IgD-negative memory B cell (primary cell): ENCODE data around the gene PUSL1. TPM values are rescaled to one million over a fixed set of nuclear protein-coding genes. Genes with fewer than 3 reads are reported as not detected.

Experiments
- H3K27ac Mint-ChIP-seq, 3 donors: one replicate each; pipeline ENCODE4 v1.8.0; 2020 to 2022; ENCODE audit warnings: mild to moderate bottlenecking in 3 of 3, mixed read lengths in 3 of 3, moderate library complexity in 1 of 3
- H3K27me3 Mint-ChIP-seq: one replicate; pipeline ENCODE4 v1.8.0; 2021; ENCODE audit warnings: mixed read lengths
- H3K36me3 Mint-ChIP-seq: one replicate; pipeline ENCODE4 v1.8.0; 2020; ENCODE audit warnings: mild to moderate bottlenecking, mixed read lengths
- H3K4me1 Mint-ChIP-seq, 3 donors: one replicate each; pipeline ENCODE4 v1.8.0; 2020 to 2022; ENCODE audit warnings: mixed read lengths in 3 of 3, mild to moderate bottlenecking in 1 of 3
- H3K4me3 Mint-ChIP-seq, 4 donors: one replicate each; pipeline ENCODE4 v1.8.0; 2020 to 2022; ENCODE audit warnings: mild to moderate bottlenecking in 4 of 4, mixed read lengths in 4 of 4, moderate library complexity in 3 of 4
- H3K9me3 Mint-ChIP-seq, 3 donors: one replicate each; pipeline ENCODE4 v1.8.0; 2020 to 2021; ENCODE audit warnings: mixed read lengths in 3 of 3, mild to moderate bottlenecking in 1 of 3
- polyA plus RNA-seq: library from polyadenylated mRNA; unstranded; fragments of 300-500 nt; fragmentation: Illumina TruSeq; gene quantifications from one replicate; pipeline ENCODE4 v1.2.3, GENCODE V29; 2021

Gene PUSL1
- polyA plus RNA-seq, 1 donor from 2014 or later: 21.0 TPM

- Mint-ChIP-seq H3K27me3 (no peaks in the 10 kb centered on the region), H3K27ac (no peak overlapping the region), H3K36me3 (peaks cover 4% of the 10 kb centered on the region), H3K9me3 (no peaks in the 10 kb centered on the region), H3K4me1 (peaks cover 8 to 20% (median 14%) of the 10 kb centered on the region in 3 donors), H3K4me3 (no peak overlapping the region)
Measured at GRCh38 chr1:1328254-1328653, 19.9 kb downstream of the PUSL1 start.

- H3K27ac Mint-ChIP-seq: peak overlapping the region in 2 of 3 donors; percentile 46 to 64
Measured at GRCh38 chr1:1329304-1330210, 21.2 kb downstream of the PUSL1 start.

GRCh38 chr1:1330366-1331067 lies 22.1 kb downstream of the PUSL1 start:
- Mint-ChIP-seq H3K9me3 (no peaks in the 10 kb centered on the region), H3K27me3 (no peaks in the 10 kb centered on the region), H3K36me3 (peaks cover 4% of the 10 kb centered on the region), H3K4me3 (peak overlapping the region; percentile 63 to 89 (median 78)), H3K27ac (peak overlapping the region in 1 of 3 donors; percentile 64), H3K4me1 (peaks cover 8 to 18% (median 12%) of the 10 kb centered on the region in 3 donors)

More at GRCh38 chr1:1329304-1330210, 21.2 kb downstream of the PUSL1 start:
- H3K4me1 Mint-ChIP-seq: peaks cover 8 to 18% (median 12%) of the 10 kb centered on the region in 3 donors
- H3K9me3 Mint-ChIP-seq: no peaks in the 10 kb centered on the region
- peak overlapping the region in 2 of 4 donors; percentile 39 to 83 for H3K4me3 Mint-ChIP-seq
- no peaks in the 10 kb centered on the region for H3K27me3 Mint-ChIP-seq
- peaks cover 4% of the 10 kb centered on the region for H3K36me3 Mint-ChIP-seq

GRCh38 chr1:1331068-1331965 lies 22.9 kb downstream of the PUSL1 start, which contains the start of gene TAS1R3:
Gene TAS1R3 (plus strand): TSS chr1:1331280. CDS start chr1:1331346, 66 bp downstream.
- no peaks in the 10 kb centered on the region for H3K27me3 Mint-ChIP-seq
- peaks cover 8 to 14% (median 8%) of the 10 kb centered on the region in 3 donors for H3K4me1 Mint-ChIP-seq
- H3K36me3 Mint-ChIP-seq: peaks cover 4% of the 10 kb centered on the region
- peak within 1 kb of the TSS; percentile 63 to 89 (median 78) for H3K4me3 Mint-ChIP-seq
- H3K27ac Mint-ChIP-seq: peak within 1 kb of the TSS in 2 of 3 donors; percentile 46 to 64
- H3K9me3 Mint-ChIP-seq: no peaks in the 10 kb centered on the region

- Mint-ChIP-seq H3K36me3 (peaks cover 4% of the 10 kb centered on the region), H3K27ac (no peak overlapping the region), H3K27me3 (no peaks in the 10 kb centered on the region), H3K4me3 (no peak overlapping the region), H3K4me1 (peaks cover 8 to 14% (median 8%) of the 10 kb centered on the region in 3 donors), H3K9me3 (no peaks in the 10 kb centered on the region)
Measured at GRCh38 chr1:1332031-1332755, 23.8 kb downstream of the PUSL1 start.

GRCh38 chr1:1332774-1333480 lies 24.5 kb downstream of the PUSL1 start:
- Mint-ChIP-seq H3K4me3 (no peak overlapping the region), H3K27ac (no peak overlapping the region)

GRCh38 chr1:1333551-1334241 lies 25.3 kb downstream of the PUSL1 start:
- H3K9me3 Mint-ChIP-seq: no peaks in the 10 kb centered on the region

More at GRCh38 chr1:1332774-1333480, 24.5 kb downstream of the PUSL1 start:
- Mint-ChIP-seq H3K36me3 (peaks cover 4% of the 10 kb centered on the region), H3K4me1 (peaks cover 8 to 14% (median 8%) of the 10 kb centered on the region in 3 donors), H3K27me3 (no peaks in the 10 kb centered on the region), H3K9me3 (no peaks in the 10 kb centered on the region)

GRCh38 chr1:1334835-1335234 lies 26.4 kb downstream of the PUSL1 start:
- Mint-ChIP-seq H3K36me3 (no peaks in the 10 kb centered on the region), H3K4me1 (peaks cover 5 to 9% (median 7%) of the 10 kb centered on the region in 3 donors), H3K4me3 (no peak overlapping the region), H3K27ac (no peak overlapping the region), H3K27me3 (no peaks in the 10 kb centered on the region), H3K9me3 (no peaks in the 10 kb centered on the region)

More at GRCh38 chr1:1333551-1334241, 25.3 kb downstream of the PUSL1 start:
- Mint-ChIP-seq H3K36me3 (peaks cover 4% of the 10 kb centered on the region), H3K27ac (no peak overlapping the region), H3K27me3 (no peaks in the 10 kb centered on the region), H3K4me3 (no peak overlapping the region), H3K4me1 (peaks cover 8 to 14% (median 8%) of the 10 kb centered on the region in 3 donors)

GRCh38 chr1:1335283-1335682 lies 26.9 kb downstream of the PUSL1 start:
- Mint-ChIP-seq H3K4me3 (no peak overlapping the region), H3K27ac (no peak overlapping the region), H3K27me3 (no peaks in the 10 kb centered on the region), H3K36me3 (no peaks in the 10 kb centered on the region), H3K4me1 (peaks cover 2 to 6% (median 4%) of the 10 kb centered on the region in 3 donors), H3K9me3 (no peaks in the 10 kb centered on the region)

- no peaks in the 10 kb centered on the region for H3K9me3 Mint-ChIP-seq
- no peaks in the 10 kb centered on the region for H3K27me3 Mint-ChIP-seq
- H3K4me3 Mint-ChIP-seq: no peak overlapping the region
- H3K4me1 Mint-ChIP-seq: peaks cover 0 to 5% (median 4%) of the 10 kb centered on the region in 3 donors
- no peak overlapping the region for H3K27ac Mint-ChIP-seq
- peaks cover 3% of the 10 kb centered on the region for H3K36me3 Mint-ChIP-seq
Measured at GRCh38 chr1:1335792-1336248, 27.4 kb downstream of the PUSL1 start.

GRCh38 chr1:1336446-1336845 lies 28.0 kb downstream of the PUSL1 start:
- H3K4me1 Mint-ChIP-seq: peaks cover 0 to 1% (median 0%) of the 10 kb centered on the region in 3 donors
- no peaks in the 10 kb centered on the region for H3K27me3 Mint-ChIP-seq
- H3K36me3 Mint-ChIP-seq: peaks cover 3% of the 10 kb centered on the region
- H3K9me3 Mint-ChIP-seq: no peaks in the 10 kb centered on the region
- H3K4me3 Mint-ChIP-seq: no peak overlapping the region
- no peak overlapping the region for H3K27ac Mint-ChIP-seq

GRCh38 chr1:1336931-1337792 lies 28.8 kb downstream of the PUSL1 start:
- H3K27ac Mint-ChIP-seq: no peak overlapping the region
- H3K27me3 Mint-ChIP-seq: no peaks in the 10 kb centered on the region
- H3K9me3 Mint-ChIP-seq: no peaks in the 10 kb centered on the region
- peak overlapping the region in 1 of 4 donors; percentile 28 for H3K4me3 Mint-ChIP-seq
- peaks cover 3% of the 10 kb centered on the region for H3K36me3 Mint-ChIP-seq
- peaks cover 0 to 1% (median 0%) of the 10 kb centered on the region in 3 donors for H3K4me1 Mint-ChIP-seq
